Stimulated activated CD4-positive, alpha-beta T cell treated with anti-CD3 and anti-CD28 coated beads, TNF-alpha, amount 100 ng/mL, for 4 hours (primary cell): ENCODE data around the gene NPIPB6.

ENCODE experiments used
- DNase-seq, 3 experiments: peaks; one replicate each; pipeline ENCODE4 v3.0.0-alpha.2; 2020; ENCODE audit warnings: low read depth in 3 of 3

Gene NPIPB6

GRCh38 chr16:28324235-28324886, 38.9 kb downstream of the NPIPB6 start:
- no peak for DNase-seq

GRCh38 chr16:28321700-28322411, 41.5 kb downstream of the NPIPB6 start:
- DNase-seq: no peak

- no peak for DNase-seq
Measured at GRCh38 chr16:28320741-28321140, 42.6 kb downstream of the NPIPB6 start.

- no peak for DNase-seq
Measured at GRCh38 chr16:28320023-28320561, 43.2 kb downstream of the NPIPB6 start.

GRCh38 chr16:28319476-28320022, 43.8 kb downstream of the NPIPB6 start:
- no peak for DNase-seq

- DNase-seq: no peak
Measured at GRCh38 chr16:28318042-28318744, 45.1 kb downstream of the NPIPB6 start.

- peak; percentile 50 to 62 (median 55) for DNase-seq
Measured at GRCh38 chr16:28317040-28317880, 46.0 kb downstream of the NPIPB6 start.

GRCh38 chr16:28316054-28316453, 47.3 kb downstream of the NPIPB6 start:
- DNase-seq: no peak

- DNase-seq: no peak
Measured at GRCh38 chr16:28313587-28313986, 49.7 kb downstream of the NPIPB6 start.

GRCh38 chr16:28312327-28312726, 51.0 kb downstream of the NPIPB6 start:
- DNase-seq: no peak

- DNase-seq: no peak
Measured at GRCh38 chr16:28311913-28312312, 51.4 kb downstream of the NPIPB6 start.

- no peak for DNase-seq
Measured at GRCh38 chr16:28311413-28311812, 51.9 kb downstream of the NPIPB6 start.

GRCh38 chr16:28310796-28311195, 52.5 kb downstream of the NPIPB6 start:
- no peak for DNase-seq

- DNase-seq: peak; percentile 57 to 77 (median 76)
Measured at GRCh38 chr16:28309811-28310311, 53.4 kb downstream of the NPIPB6 start.

GRCh38 chr16:28308794-28309584, 54.3 kb downstream of the NPIPB6 start:
- DNase-seq: no peak

GRCh38 chr16:28307936-28308335, 55.4 kb downstream of the NPIPB6 start:
- no peak for DNase-seq

- DNase-seq: no peak
Measured at GRCh38 chr16:28304214-28304613, 59.1 kb downstream of the NPIPB6 start.

GRCh38 chr16:28303132-28303531, 60.2 kb downstream of the NPIPB6 start:
- no peak for DNase-seq

GRCh38 chr16:28301620-28302019, 61.7 kb downstream of the NPIPB6 start:
- no peak for DNase-seq

- DNase-seq: no peak
Measured at GRCh38 chr16:28301154-28301553, 62.2 kb downstream of the NPIPB6 start.
